Testis (tissue), 2 donors: ENCODE measurements around the gene TEAD3.

Source experiments
- POLR2A ChIP-seq: fragments of 450-650 bp; IDR thresholded peaks from one replicate; pipeline ENCODE4 v1.6.1; 2017; ENCODE audit warnings: antibody characterized with exemption, mild to moderate bottlenecking, moderate library complexity
- TF ChIP-seq, protein P1 (sequence below), 3 experiments: fragments of 450-650 bp in 2 of 3; fragments of 200-600 bp in 1 of 3; sonication (generic) in 1 of 3; IDR thresholded peaks; one replicate each; pipeline ENCODE4 v1.5.1; 2016 to 2019; ENCODE audit warnings: antibody characterized with exemption in 3 of 3, mild to moderate bottlenecking in 2 of 3, moderate library complexity in 1 of 3

DNA sequence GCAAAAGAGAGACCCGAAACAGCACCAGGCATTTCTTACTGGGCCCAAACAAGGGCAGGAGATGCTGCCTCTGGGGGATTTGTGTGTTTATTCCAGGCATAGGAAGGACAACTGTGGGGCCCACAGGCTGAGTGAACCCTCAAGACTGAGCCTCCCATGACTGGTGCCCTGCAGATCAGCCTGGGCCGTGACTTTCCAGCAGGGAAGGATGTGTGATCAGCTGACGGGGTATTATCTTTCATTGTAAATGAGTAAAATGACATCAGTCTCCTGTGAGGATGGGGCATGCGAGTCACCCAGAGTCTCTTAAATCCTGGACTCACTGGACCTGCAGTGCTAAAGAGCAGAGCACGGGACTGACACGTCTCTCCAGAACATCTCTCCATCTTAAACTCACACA, 3.9 kb upstream of the TEAD3 start:
- TF ChIP-seq, protein P1, sequence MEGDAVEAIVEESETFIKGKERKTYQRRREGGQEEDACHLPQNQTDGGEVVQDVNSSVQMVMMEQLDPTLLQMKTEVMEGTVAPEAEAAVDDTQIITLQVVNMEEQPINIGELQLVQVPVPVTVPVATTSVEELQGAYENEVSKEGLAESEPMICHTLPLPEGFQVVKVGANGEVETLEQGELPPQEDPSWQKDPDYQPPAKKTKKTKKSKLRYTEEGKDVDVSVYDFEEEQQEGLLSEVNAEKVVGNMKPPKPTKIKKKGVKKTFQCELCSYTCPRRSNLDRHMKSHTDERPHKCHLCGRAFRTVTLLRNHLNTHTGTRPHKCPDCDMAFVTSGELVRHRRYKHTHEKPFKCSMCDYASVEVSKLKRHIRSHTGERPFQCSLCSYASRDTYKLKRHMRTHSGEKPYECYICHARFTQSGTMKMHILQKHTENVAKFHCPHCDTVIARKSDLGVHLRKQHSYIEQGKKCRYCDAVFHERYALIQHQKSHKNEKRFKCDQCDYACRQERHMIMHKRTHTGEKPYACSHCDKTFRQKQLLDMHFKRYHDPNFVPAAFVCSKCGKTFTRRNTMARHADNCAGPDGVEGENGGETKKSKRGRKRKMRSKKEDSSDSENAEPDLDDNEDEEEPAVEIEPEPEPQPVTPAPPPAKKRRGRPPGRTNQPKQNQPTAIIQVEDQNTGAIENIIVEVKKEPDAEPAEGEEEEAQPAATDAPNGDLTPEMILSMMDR (IDR thresholded peaks at IDR 0.05): no peak
- TF ChIP-seq POLR2A: no peak
